ENCODE measurements around the gene CLTCL1.
"Not testable (repeated sequence)": the region's sequence is repeated elsewhere in the genome, so short reads cannot be mapped to it uniquely, and the experiment has no call there.

CLTCL1 gene

GRCh38 chr22:19291580-19292457 lies at the start of gene CLTCL1:
CLTCL1 (minus strand) TSS chr22:19291719; CDS start chr22:19291641, 78 bp downstream.
- peak; percentile 48 to 68 for DNase-seq

GRCh38 chr22:19337137-19337536 lies 45.6 kb upstream of the CLTCL1 start:
- no peak for DNase-seq

- no peak for DNase-seq
Measured at GRCh38 chr22:19336133-19337075, 44.9 kb upstream of the CLTCL1 start.

DNA sequence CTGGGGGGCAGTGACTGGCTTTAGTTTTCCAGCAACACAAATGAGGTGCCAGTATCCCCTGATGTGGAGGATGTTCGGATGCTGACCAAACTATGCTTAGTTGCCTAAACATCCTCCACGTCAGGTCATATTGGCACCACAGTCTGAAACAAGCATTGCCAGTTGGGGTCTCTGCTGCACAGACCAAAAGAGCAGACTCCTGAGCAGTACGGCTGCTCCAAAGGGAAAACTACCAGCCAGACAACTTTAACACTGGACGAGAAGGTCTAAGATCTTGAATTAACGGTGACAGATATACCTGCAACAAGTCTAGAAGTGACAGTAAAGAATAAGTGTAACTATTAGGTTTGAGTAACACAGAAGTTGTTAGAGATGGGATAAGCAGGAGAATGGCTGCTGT lies 40.5 kb upstream of the CLTCL1 start:
- DNase-seq, result no peak

DNA sequence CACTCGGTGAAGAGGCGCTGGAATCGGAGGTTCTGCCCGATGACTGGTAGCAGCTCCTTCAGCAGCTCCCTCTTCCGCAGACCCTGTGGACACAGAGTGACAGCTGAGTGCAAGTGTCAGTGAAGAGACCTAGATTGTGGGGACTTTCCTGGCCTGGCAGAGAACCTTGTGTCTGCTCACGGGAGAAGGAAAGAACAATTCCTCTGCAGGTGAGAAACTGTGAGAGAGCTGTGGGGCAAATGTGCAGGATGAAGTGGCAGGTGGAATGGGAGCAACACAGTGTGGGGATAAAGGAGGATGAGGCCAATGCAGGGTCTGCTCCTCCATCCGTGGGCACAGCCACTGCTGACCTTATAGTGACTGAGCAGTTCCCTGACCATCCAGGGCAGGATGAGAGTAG lies 40.0 kb upstream of the CLTCL1 start:
- no peak for DNase-seq

DNA sequence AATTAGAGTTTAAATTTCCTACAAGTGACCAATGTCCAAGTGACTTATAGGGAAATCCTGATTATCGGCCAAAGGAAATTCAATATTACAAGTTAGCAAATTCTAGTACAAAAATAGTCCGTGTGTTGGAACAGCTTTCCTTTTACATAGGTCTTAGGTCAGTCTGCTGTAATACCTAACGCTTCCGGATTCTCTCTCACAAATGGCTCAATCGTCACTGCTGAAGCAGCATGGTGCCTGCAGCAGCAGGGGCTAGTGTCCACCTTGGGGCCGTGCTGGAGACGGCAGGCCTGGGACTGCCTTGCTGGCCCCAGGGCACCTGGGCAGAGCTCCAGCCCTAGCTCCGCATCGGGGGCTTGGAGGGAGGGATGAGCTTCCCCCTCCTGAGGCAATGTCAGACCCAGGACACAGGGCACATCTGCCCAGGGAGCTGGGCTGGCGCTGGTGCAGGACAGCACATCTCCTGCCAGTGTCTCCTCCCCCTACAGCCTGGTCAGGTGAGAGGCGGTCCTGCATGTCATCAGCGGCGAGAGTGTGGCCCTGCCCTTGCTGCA lies 39.4 kb upstream of the CLTCL1 start:
- no peak for DNase-seq

GRCh38 chr22:19330205-19330604 lies 38.7 kb upstream of the CLTCL1 start:
- not testable (repeated sequence) for DNase-seq

DNA sequence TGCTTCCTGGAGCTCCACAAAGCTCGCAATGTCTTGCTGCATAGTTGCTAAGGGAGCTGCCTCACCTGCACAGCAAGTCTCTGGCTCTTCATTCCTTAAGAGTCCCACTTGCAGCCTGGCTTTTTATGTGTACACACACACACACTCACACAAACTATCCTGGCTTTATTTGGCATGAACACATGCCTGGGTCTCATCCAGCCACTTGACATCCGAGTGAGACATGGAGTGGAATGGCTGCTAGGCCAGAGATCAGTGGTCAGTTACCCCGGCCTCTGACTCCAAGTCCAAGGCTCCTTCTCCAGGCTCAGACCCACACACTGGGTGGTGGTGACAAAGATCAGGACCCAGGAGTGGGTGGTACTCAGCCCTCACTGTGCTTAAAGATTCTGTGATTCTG lies 37.9 kb upstream of the CLTCL1 start:
- DNase-seq, result no peak

GRCh38 chr22:19325296-19325948 lies 33.9 kb upstream of the CLTCL1 start:
- DNase-seq, result no peak

DNA sequence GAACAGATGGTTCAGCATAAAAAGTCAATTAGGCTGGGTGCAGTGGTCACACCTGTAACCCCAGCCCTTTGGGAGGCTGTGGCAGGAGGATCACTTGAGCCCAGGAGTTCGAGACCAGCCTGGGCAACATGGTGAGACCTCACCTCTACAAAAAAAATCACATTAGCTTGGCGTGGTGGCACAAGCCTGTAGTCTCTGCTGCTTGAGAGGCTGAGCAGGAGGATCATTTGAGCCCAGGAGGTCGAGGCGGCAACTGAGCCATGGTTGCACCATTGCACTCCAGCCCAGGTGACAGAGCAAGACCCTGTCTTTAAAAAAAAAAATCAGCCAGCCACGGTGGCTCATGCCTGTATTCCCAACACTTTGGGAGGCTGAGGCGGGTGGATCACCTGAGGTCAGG lies 31.9 kb upstream of the CLTCL1 start:
- not testable (repeated sequence) for DNase-seq

- DNase-seq, result no peak
Measured at GRCh38 chr22:19321757-19322156, 30.2 kb upstream of the CLTCL1 start.

GRCh38 chr22:19320136-19320535 lies 28.6 kb upstream of the CLTCL1 start:
- not testable (repeated sequence) for DNase-seq

GRCh38 chr22:19319281-19319680 lies 27.8 kb upstream of the CLTCL1 start:
- no peak for DNase-seq

DNA sequence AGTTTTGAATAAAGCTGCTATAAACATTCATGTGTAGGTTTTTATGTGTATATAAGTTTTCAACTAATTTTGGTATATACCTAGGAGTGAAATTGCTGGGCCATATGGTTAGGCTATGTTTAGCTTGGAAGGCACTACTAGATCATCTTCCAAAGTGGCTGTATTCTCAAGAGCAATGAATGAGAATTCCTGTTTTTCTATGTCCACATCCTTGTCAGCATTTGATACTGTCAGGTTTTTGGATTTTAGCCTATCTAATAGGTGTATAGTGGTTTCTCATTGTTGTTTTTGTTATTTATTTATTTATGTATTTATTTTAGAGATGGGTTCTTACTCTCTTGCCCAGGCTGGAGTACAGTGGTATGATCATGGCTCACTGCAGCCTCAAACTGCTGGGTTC lies 26.3 kb upstream of the CLTCL1 start:
- DNase-seq, result no peak

- no peak for DNase-seq
Measured at GRCh38 chr22:19307872-19308271, 16.4 kb upstream of the CLTCL1 start.

DNA sequence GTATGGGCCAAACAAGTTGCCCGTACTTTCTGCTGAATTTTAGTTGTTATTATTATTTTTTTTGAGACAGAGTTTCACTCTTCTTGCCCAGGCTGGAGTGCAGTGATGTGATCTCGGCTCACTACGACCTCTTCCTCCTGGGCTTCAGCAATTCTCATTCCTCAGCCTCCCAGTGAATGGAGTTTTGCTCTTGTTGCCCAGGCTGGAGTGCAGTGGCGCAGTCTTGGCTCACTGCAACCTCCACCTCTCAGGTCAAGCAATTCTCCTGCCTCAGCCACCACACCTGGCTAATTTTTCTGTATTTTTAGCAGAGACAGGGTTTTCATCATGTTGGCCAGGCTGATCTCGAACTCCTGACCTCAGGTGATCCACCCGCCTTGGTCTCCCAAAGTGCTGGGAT lies 15.0 kb upstream of the CLTCL1 start:
- not testable (repeated sequence) for DNase-seq

DNA sequence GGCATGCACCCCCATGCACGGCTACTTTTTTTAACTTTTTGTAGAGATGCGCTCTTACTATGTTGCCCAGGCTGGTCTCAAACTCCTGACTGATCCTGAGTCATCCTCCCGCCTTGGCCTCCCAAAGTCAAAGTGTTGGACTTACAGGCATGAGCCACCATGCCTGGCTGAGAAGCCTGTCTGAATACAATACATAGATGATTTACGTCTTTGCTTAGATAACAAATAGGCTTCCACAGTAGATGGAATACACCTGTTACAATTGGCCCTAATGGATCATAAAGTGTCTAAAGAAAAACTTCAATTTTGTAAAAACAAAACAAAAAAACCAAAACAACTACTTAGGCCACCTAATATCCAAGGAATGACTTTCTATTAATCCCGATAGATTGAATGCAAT lies 13.0 kb upstream of the CLTCL1 start:
- no peak for DNase-seq

DNA sequence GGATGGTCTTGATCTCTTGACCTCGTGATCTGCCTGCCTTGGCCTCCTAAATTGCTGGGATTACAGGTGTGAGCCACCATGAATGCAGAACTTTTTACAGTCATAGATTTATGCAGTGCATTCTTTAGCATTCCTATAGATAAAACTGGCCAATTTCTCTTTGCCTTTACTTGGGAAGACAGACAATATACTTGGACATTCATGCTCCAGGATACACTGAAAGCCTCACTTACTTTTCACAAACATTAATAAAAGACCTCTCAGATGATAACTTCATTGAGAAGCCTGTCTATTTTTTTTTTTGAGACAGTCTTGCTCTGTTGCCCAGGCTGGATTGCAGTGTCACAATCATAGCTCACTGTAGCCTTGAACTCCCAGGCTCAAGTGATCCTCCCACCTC lies 12.3 kb upstream of the CLTCL1 start:
- DNase-seq, result no peak

- no peak for DNase-seq
Measured at GRCh38 chr22:19295733-19296132, 4.2 kb upstream of the CLTCL1 start.

DNA sequence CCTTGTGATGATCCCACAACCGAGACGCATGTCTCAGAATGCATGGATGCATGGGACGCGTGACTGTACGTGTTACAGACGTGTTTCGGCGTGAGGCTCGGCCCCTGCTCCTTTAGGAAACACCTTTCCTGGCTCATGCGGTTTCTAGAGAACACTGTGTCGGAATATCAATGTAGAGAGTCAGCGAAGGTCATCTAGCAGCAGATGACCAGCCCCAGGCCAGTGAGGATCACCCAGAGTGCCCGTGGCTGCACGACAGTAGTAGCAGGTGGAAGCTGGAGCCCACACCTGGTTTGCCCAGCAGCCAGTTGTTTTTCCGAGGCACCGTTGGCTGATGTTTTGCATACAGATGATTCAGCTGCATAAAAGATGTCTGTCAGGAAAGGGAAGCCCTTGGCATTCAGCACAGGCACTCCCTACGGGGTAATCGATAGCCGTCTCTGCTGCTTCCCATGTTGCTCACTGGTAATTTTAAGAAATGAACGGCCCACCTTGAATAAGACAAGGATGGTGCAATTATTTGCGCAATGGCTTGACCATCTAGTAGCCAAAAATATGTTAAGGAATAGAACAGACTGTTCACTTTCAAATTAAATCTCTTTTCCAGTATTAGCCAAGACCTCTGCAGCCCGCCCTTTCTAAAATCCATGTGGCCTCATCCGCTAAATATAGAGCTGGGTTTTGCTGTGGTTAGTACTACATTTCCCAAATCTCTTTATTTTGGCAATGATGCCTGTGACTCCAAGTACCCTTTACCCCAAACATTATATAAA lies 1.1 kb upstream of the CLTCL1 start:
- DNase-seq, result peak in 1 of 2 experiments; percentile 30

GRCh38 chr22:19291218-19291579 lies 320 bp downstream of the CLTCL1 start:
- peak; percentile 9 to 25 for DNase-seq

Measured in Kasumi-1 (cell line).